SW480 (cell line): ENCODE results near the gene NUP133.
"Not testable (repeated sequence)": the region's sequence is repeated elsewhere in the genome, so short reads cannot be mapped to it uniquely, and the experiment has no call there.

Experiments
- DNase-seq: peaks from one replicate; pipeline ENCODE4 v3.0.0-alpha.2; 2016; ENCODE audit warnings: low spot score

Gene NUP133

GRCh38 chr1:229508823-229509337 lies 739 bp upstream of the NUP133 start:
- peak; percentile 16 for DNase-seq

- DNase-seq, result no peak
These were observed 639 bp downstream of the NUP133 start for GRCh38 chr1:229507502-229507901.

- no peak for DNase-seq
These were observed 1.5 kb downstream of the NUP133 start for GRCh38 chr1:229506633-229507032.

GRCh38 chr1:229495782-229496181 lies 12.4 kb downstream of the NUP133 start:
- DNase-seq, result no peak

GRCh38 chr1:229487181-229487580 lies 21.0 kb downstream of the NUP133 start:
- DNase-seq, result no peak

GRCh38 chr1:229485318-229485717 lies 22.8 kb downstream of the NUP133 start:
- DNase-seq, result no peak

- no peak for DNase-seq
These were observed 25.6 kb downstream of the NUP133 start for GRCh38 chr1:229482511-229482910.

- no peak for DNase-seq
These were observed 27.6 kb downstream of the NUP133 start for GRCh38 chr1:229480495-229480894.

GRCh38 chr1:229479660-229480399 lies 28.3 kb downstream of the NUP133 start:
- DNase-seq, result no peak

GRCh38 chr1:229478852-229479251 lies 29.3 kb downstream of the NUP133 start:
- DNase-seq, result no peak

- DNase-seq, result not testable (repeated sequence)
These were observed 32.3 kb downstream of the NUP133 start for GRCh38 chr1:229475859-229476258.

- DNase-seq, result no peak
These were observed 33.6 kb downstream of the NUP133 start for GRCh38 chr1:229474509-229474908.

- no peak for DNase-seq
These were observed 37.0 kb downstream of the NUP133 start for GRCh38 chr1:229471175-229471574.

- DNase-seq, result no peak
These were observed 37.6 kb downstream of the NUP133 start for GRCh38 chr1:229470406-229471043.

- no peak for DNase-seq
These were observed 41.3 kb downstream of the NUP133 start for GRCh38 chr1:229466887-229467286.

- no peak for DNase-seq
These were observed 43.5 kb downstream of the NUP133 start for GRCh38 chr1:229464672-229465071.

- no peak for DNase-seq
These were observed 47.0 kb downstream of the NUP133 start for GRCh38 chr1:229461032-229461668.

GRCh38 chr1:229459815-229460214 lies 48.3 kb downstream of the NUP133 start:
- no peak for DNase-seq

GRCh38 chr1:229457436-229457835 lies 50.7 kb downstream of the NUP133 start:
- DNase-seq, result no peak

- peak; percentile 13 for DNase-seq
These were observed 52.1 kb downstream of the NUP133 start for GRCh38 chr1:229456016-229456415.

- DNase-seq, result no peak
These were observed 54.1 kb downstream of the NUP133 start for GRCh38 chr1:229454056-229454455.

GRCh38 chr1:229452956-229453801 lies 55.0 kb downstream of the NUP133 start:
- peak; percentile 11 for DNase-seq
